ENCODE data around the gene MYH7B. TPM values are rescaled to one million over a fixed set of nuclear protein-coding genes. Genes with fewer than 3 reads are reported as not detected.

Gene MYH7B
- total and polyA plus RNA-seq, 2 donors (not counting 3 experiments of a cell fraction or from before 2014, with no cell fraction given): 0.03 TPM; not detected in 1

GRCh38 chr20:34990661-34991214, 35.1 kb downstream of the MYH7B start:
- H3K9ac ChIP-seq (replicated peaks; ENCODE audit: extremely low read depth, insufficient read depth, low read length): no peak overlapping the region
- H3K4me2 ChIP-seq (ENCODE audit: insufficient read depth, low read length): no peak overlapping the region
- H3K27ac ChIP-seq (ENCODE audit: insufficient read depth, low read depth, low read length): no peak overlapping the region
- no peaks in the 10 kb centered on the region for H3K27me3 ChIP-seq (ENCODE audit: control insufficient read depth in 2 of 2, insufficient read depth in 2 of 2, low read length in 2 of 2)
- no peak overlapping the region for H2AFZ ChIP-seq (ENCODE audit: low read depth, low read length)
- no peaks in the 10 kb centered on the region for H3K79me2 ChIP-seq (ENCODE audit: control insufficient read depth, insufficient read depth, low read length)
- TF ChIP-seq POLR2A (IDR thresholded peaks at IDR 0.05; ENCODE audit: low read depth, low read length) (no peak), MAX (IDR thresholded peaks at IDR 0.05; ENCODE audit: insufficient read depth, insufficient read length) (no peak), POLR2AphosphoS5 (IDR thresholded peaks at IDR 0.05; ENCODE audit: insufficient read depth, low read depth, low read length) (no peak), JUN (IDR thresholded peaks at IDR 0.05; ENCODE audit: borderline replicate concordance, insufficient read depth, insufficient read length, low read depth) (no peak), MYC (IDR thresholded peaks at IDR 0.05; ENCODE audit: low read depth, low read length) (no peak), CTCF (IDR thresholded peaks at IDR 0.05; ENCODE audit: extremely low read depth in 1 of 2, insufficient read depth in 1 of 2, low read depth in 1 of 2, low read length in 2 of 2) (no peak), EZH2 (IDR thresholded peaks at IDR 0.05; ENCODE audit: borderline replicate concordance, low read depth, low read length, severe bottlenecking) (no peak), FOS (IDR thresholded peaks at IDR 0.05; ENCODE audit: borderline replicate concordance, insufficient read depth, low read length) (no peak)
- DNase-seq (ENCODE audit: low read depth, low spot score): no peak
- dilution Hi-C loops (cut with MboI; ENCODE audit: extremely low pct_ligation_motif_present, low sequenced_read_pairs): no loop called here
- H3K9me1 ChIP-seq (replicated peaks; ENCODE audit: control insufficient read depth, extremely low read depth, insufficient read depth, low read length): no peaks in the 10 kb centered on the region
- no peaks in the 10 kb centered on the region for H4K20me1 ChIP-seq (replicated peaks; ENCODE audit: control insufficient read depth, extremely low read depth, insufficient read depth, low read length)
- intact Hi-C loops (cut with micrococcal nuclease): no loop called here
- CTCF ChIA-PET: interaction anchor here (0.9 to 2.4 kb wide), 2 partner anchors 117 to 118 kb away, joined by 4 to 6 read pairs; no protein-coding TSS in a partner anchor
- no peaks in the 10 kb centered on the region for H3K9me3 ChIP-seq (replicated peaks; ENCODE audit: control insufficient read depth, insufficient read depth, low read length)
- POLR2A ChIA-PET: no interaction called here
- BruUV-seq (replicated peaks): no TSS peak
- no peaks in the 10 kb centered on the region for H3K4me1 ChIP-seq (ENCODE audit: control insufficient read depth, extremely low read depth, insufficient read depth, low read length)
- H3K36me3 ChIP-seq (ENCODE audit: control insufficient read depth in 2 of 2, extremely low read depth in 1 of 2, insufficient read depth in 2 of 2, low read length in 2 of 2): peaks cover 0 to 5% of the 10 kb centered on the region in 2 experiments
- FAIRE-seq: no peak
- no peak overlapping the region for H3K4me3 ChIP-seq (replicated peaks in 1 of 3; ENCODE audit: insufficient read depth in 1 of 3, low read depth in 1 of 3, low read length in 3 of 3)
